Type B pancreatic cell (in vitro differentiated cells): Measurements from ENCODE around the gene LRRC37B. TPM values are rescaled to one million over a fixed set of nuclear protein-coding genes. Genes with fewer than 3 reads are reported as not detected.

ENCODE experiments used
- DNase-seq: peaks from one replicate; pipeline ENCODE4 v3.0.0; 2021; ENCODE audit warnings: mixed read lengths; ENCODE audit not compliant: unreplicated experiment; ENCODE audit errors: extremely low spot score
- H3K27ac Mint-ChIP-seq: 2 replicates; pipeline ENCODE4 v1.8.0; 2021; ENCODE audit warnings: mild to moderate bottlenecking, mixed read lengths
- H3K27me3 Mint-ChIP-seq: 2 replicates; pipeline ENCODE4 v1.8.0; 2021; ENCODE audit warnings: mixed read lengths
- H3K36me3 Mint-ChIP-seq: 2 replicates; pipeline ENCODE4 v1.8.0; 2021; ENCODE audit warnings: mixed read lengths
- H3K4me1 Mint-ChIP-seq: one replicate; pipeline ENCODE4 v1.8.0; 2021; ENCODE audit warnings: mixed read lengths; ENCODE audit not compliant: unreplicated experiment
- H3K4me3 Mint-ChIP-seq: 2 replicates; pipeline ENCODE4 v1.8.0; 2021; ENCODE audit warnings: mild to moderate bottlenecking, mixed read lengths
- H3K9me3 Mint-ChIP-seq: 2 replicates; pipeline ENCODE4 v1.8.0; 2021; ENCODE audit warnings: mixed read lengths
- CTCF ChIP-seq: fragments of 200-600 bp; sonication (generic); conservative IDR thresholded peaks from 2 replicates; pipeline ENCODE4 v1.5.0; 2021; ENCODE audit warnings: antibody characterized with exemption, mild to moderate bottlenecking
- total RNA-seq: library from RNA; stranded (reverse); gene quantifications from 2 replicates; pipeline ENCODE4 v1.2.1, GENCODE V29; 2021; ENCODE audit warnings: low replicate concordance

Gene LRRC37B
- total RNA-seq, 1 donor from 2014 or later, result 28.8 TPM

- Mint-ChIP-seq H3K4me1 (peaks cover 19% of the 10 kb centered on the region), H3K27me3 (no peaks in the 10 kb centered on the region), H3K9me3 (no peaks in the 10 kb centered on the region), H3K4me3 (peak overlapping the region; percentile 94), H3K36me3 (peaks cover 5% of the 10 kb centered on the region), H3K27ac (peak overlapping the region; percentile 85)
- DNase-seq, result no peak
- TF ChIP-seq CTCF, result no peak
These were observed 498 bp downstream of the LRRC37B start for GRCh38 chr17:32007463-32008298.

- no peak for DNase-seq
- Mint-ChIP-seq H3K36me3 (peaks cover 15% of the 10 kb centered on the region), H3K4me3 (peak overlapping the region; percentile 94), H3K27me3 (no peaks in the 10 kb centered on the region), H3K4me1 (peaks cover 19% of the 10 kb centered on the region), H3K27ac (peak overlapping the region; percentile 85), H3K9me3 (no peaks in the 10 kb centered on the region)
- TF ChIP-seq CTCF, result no peak
These were observed 2.0 kb downstream of the LRRC37B start for GRCh38 chr17:32009262-32009542.

- peak overlapping the region; percentile 94 for H3K4me3 Mint-ChIP-seq
- TF ChIP-seq CTCF, result no peak
- H3K4me1 Mint-ChIP-seq, result peaks cover 19% of the 10 kb centered on the region
- no peak for DNase-seq
- H3K27ac Mint-ChIP-seq, result no peak overlapping the region
- H3K27me3 Mint-ChIP-seq, result no peaks in the 10 kb centered on the region
- H3K36me3 Mint-ChIP-seq, result peaks cover 15% of the 10 kb centered on the region
- no peaks in the 10 kb centered on the region for H3K9me3 Mint-ChIP-seq
These were observed 2.9 kb downstream of the LRRC37B start for GRCh38 chr17:32010114-32010513.

- no peak overlapping the region for H3K27ac Mint-ChIP-seq
- H3K27me3 Mint-ChIP-seq, result no peaks in the 10 kb centered on the region
- no peak for TF ChIP-seq CTCF
- H3K9me3 Mint-ChIP-seq, result no peaks in the 10 kb centered on the region
- DNase-seq, result no peak
- H3K36me3 Mint-ChIP-seq, result peaks cover 19% of the 10 kb centered on the region
- H3K4me1 Mint-ChIP-seq, result peaks cover 8% of the 10 kb centered on the region
- no peak overlapping the region for H3K4me3 Mint-ChIP-seq
These were observed 8.2 kb downstream of the LRRC37B start for GRCh38 chr17:32015245-32016013.

GRCh38 chr17:32016231-32016630, 9.0 kb downstream of the LRRC37B start:
- H3K27me3 Mint-ChIP-seq, result no peaks in the 10 kb centered on the region
- H3K4me3 Mint-ChIP-seq, result no peak overlapping the region
- H3K4me1 Mint-ChIP-seq, result peaks cover 3% of the 10 kb centered on the region
- no peak overlapping the region for H3K27ac Mint-ChIP-seq
- no peak for DNase-seq
- TF ChIP-seq CTCF, result no peak
- peaks cover 20% of the 10 kb centered on the region for H3K36me3 Mint-ChIP-seq
- H3K9me3 Mint-ChIP-seq, result no peaks in the 10 kb centered on the region
